HFFc6 (cell line): ENCODE results near the gene BCL2L13. TPM values are rescaled to one million over a fixed set of nuclear protein-coding genes. Genes with fewer than 3 reads are reported as not detected.

ENCODE experiments used
- DNase-seq: peaks from one replicate; pipeline ENCODE4 v3.0.0-alpha.2; 2018
- H3K27ac Mint-ChIP-seq: 2 replicates; pipeline ENCODE4 v1.8.0; 2020; ENCODE audit warnings: mild to moderate bottlenecking, mixed read lengths
- H3K27me3 Mint-ChIP-seq: 2 replicates; pipeline ENCODE4 v1.8.0; 2021; ENCODE audit warnings: mild to moderate bottlenecking, moderate library complexity, mixed read lengths; ENCODE audit not compliant: insufficient read depth
- H3K36me3 Mint-ChIP-seq: 2 replicates; pipeline ENCODE4 v1.8.0; 2021; ENCODE audit warnings: low read depth, mixed read lengths
- H3K4me1 Mint-ChIP-seq: 2 replicates; pipeline ENCODE4 v1.8.0; 2020; ENCODE audit warnings: low read depth, mixed read lengths
- H3K4me3 Mint-ChIP-seq: 2 replicates; pipeline ENCODE4 v1.8.0; 2020; ENCODE audit warnings: mild to moderate bottlenecking, moderate library complexity, mixed read lengths
- H3K9me3 Mint-ChIP-seq: 2 replicates; pipeline ENCODE4 v1.8.0; 2020; ENCODE audit warnings: mild to moderate bottlenecking, mixed read lengths
- total RNA-seq, 6 experiments: library from RNA; stranded (reverse); fragmentation: NEBNext Ultra II Directional; extraction: Animal tissue kit (Norgen Biotek cat#: 25700); gene quantifications; 2 replicates in 1 of 6; 3 replicates in 5 of 6; pipeline ENCODE4 v1.2.3, GENCODE V29; 2021
- TF ChIP-seq, protein P1 (sequence below): fragments of 200-600 bp; sonication (generic); IDR thresholded peaks from 2 replicates; pipeline ENCODE4 v1.5.0; 2021; ENCODE audit warnings: antibody characterized with exemption, mild to moderate bottlenecking

BCL2L13 gene
- total RNA-seq, 6 experiments from 2014 or later: 46.7 to 53.1 (median 49.7) TPM

GRCh38 chr22:17732251-17732854, 93.8 kb downstream of the BCL2L13 start:
- Mint-ChIP-seq H3K27me3 (no peaks in the 10 kb centered on the region; the same call in none of the 2 replicates), H3K36me3 (peaks cover 33% of the 10 kb centered on the region), H3K4me1 (peaks cover 42% of the 10 kb centered on the region), H3K27ac (peak overlapping the region; percentile 98), H3K9me3 (no peaks in the 10 kb centered on the region), H3K4me3 (no peak overlapping the region)
- DNase-seq: no peak
- TF ChIP-seq, protein P1, sequence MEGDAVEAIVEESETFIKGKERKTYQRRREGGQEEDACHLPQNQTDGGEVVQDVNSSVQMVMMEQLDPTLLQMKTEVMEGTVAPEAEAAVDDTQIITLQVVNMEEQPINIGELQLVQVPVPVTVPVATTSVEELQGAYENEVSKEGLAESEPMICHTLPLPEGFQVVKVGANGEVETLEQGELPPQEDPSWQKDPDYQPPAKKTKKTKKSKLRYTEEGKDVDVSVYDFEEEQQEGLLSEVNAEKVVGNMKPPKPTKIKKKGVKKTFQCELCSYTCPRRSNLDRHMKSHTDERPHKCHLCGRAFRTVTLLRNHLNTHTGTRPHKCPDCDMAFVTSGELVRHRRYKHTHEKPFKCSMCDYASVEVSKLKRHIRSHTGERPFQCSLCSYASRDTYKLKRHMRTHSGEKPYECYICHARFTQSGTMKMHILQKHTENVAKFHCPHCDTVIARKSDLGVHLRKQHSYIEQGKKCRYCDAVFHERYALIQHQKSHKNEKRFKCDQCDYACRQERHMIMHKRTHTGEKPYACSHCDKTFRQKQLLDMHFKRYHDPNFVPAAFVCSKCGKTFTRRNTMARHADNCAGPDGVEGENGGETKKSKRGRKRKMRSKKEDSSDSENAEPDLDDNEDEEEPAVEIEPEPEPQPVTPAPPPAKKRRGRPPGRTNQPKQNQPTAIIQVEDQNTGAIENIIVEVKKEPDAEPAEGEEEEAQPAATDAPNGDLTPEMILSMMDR: no peak

GRCh38 chr22:17733466-17733865, 94.9 kb downstream of the BCL2L13 start:
- Mint-ChIP-seq H3K27ac (peak overlapping the region; percentile 98), H3K4me1 (peaks cover 38% of the 10 kb centered on the region), H3K27me3 (no peaks in the 10 kb centered on the region; the same call in none of the 2 replicates), H3K36me3 (peaks cover 29% of the 10 kb centered on the region), H3K4me3 (peak overlapping the region; percentile 76), H3K9me3 (no peaks in the 10 kb centered on the region)
- TF ChIP-seq, protein P1: no peak
- DNase-seq: peak; percentile 60

DNA sequence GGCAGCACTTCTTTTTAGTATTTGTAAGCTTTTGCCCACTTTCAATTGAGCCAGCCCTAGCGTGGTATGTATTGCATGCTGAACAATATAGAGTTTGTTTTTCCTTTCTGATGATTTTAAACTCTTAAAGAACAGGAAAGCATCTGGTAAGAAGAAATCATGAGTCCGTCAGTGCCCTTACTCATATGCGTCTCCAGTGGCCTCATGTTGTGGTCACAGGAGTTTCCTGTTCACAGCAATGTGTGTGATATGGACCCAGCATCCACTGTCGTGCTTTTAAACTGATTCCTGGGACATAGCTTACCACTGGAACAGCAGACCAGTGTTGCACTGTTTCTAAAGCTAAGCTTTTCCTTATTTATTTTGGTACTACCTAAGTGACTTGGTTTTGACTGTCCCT, 95.6 kb downstream of the BCL2L13 start:
- no peak overlapping the region for H3K4me3 Mint-ChIP-seq
- H3K9me3 Mint-ChIP-seq: no peaks in the 10 kb centered on the region
- H3K27ac Mint-ChIP-seq: peak overlapping the region; percentile 98
- TF ChIP-seq, protein P1: no peak
- peaks cover 38% of the 10 kb centered on the region for H3K4me1 Mint-ChIP-seq
- DNase-seq: peak; percentile 57
- no peaks in the 10 kb centered on the region; the same call in none of the 2 replicates for H3K27me3 Mint-ChIP-seq
- H3K36me3 Mint-ChIP-seq: peaks cover 28% of the 10 kb centered on the region

DNA sequence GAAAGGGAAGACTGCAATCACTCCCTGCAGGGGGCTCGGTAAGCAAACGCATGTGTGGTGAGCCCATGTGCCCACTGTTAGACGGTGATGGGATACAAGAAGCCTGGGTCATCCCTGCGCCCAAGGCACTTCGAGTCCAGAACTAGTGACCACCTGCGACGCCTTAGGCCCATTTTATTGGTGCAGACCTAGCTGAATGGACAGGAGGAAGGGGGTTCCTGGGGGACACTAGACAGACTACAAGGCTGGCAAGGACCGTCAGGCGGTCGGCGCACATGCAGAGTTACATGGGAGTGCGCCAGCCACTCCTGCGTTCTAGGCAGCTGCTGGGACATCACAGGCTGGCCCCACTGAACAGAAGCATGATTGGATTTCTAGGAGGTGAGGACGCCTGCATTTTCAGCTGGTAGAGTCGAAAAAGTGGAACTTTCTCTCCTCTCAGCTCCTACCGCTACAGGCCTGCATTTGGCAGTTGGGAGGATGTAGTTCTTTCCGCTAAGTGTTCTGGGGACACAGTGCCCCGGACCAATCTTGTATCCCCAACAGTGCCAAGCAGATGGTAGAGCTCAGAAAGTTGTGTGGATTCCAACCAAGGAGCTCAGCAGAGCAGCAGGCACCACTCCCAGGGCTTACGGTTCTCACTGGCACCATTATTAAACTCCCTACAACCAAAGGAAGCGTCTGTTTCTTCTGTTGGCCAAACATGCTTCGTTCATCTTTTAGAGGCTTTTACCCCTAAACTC, 100.0 kb downstream of the BCL2L13 start:
- no peak for DNase-seq
- Mint-ChIP-seq H3K27me3 (no peaks in the 10 kb centered on the region), H3K36me3 (peaks cover 5% of the 10 kb centered on the region), H3K27ac (no peak overlapping the region), H3K4me1 (peaks cover 17% of the 10 kb centered on the region), H3K4me3 (no peak overlapping the region), H3K9me3 (no peaks in the 10 kb centered on the region)
- TF ChIP-seq, protein P1: no peak

DNA sequence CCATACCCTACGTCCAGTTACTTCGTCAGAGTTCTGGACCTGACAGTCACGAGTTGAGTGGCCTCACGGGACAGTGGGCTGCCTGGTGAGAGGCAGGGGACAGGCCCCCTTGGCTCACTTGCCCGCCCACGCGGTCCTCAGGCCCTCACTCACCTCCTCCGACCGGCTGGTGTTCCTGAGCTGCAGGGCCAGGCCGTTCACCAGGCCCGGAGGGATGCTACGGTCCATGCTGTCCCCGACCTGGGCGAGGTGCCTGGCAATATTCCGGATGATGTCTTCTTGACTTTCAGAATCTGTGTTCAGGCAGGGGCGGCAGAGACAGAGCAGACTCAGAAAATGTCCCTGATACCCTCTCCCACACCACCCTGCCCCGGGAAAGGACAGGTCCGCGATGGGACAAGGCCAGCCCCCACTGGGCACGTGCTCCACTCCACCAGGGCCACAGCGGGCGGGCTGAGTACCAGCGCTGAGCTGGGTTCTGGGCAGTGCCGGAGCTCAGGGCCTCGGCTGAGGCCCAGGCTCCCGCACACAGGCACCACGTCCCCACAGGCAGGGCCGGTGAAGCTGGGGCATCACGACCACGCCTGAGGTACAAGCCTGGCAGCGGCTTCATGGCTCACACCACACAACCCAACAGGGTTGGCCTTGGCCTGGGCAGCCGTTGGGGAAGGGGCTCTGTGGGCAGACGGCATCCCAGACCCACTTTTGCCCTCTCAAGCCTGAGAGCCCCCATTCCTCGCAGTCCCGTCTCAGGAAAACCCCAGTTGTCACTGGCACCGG, 100.8 kb downstream of the BCL2L13 start:
- Mint-ChIP-seq H3K27me3 (no peaks in the 10 kb centered on the region), H3K4me1 (peaks cover 9% of the 10 kb centered on the region), H3K36me3 (no peaks in the 10 kb centered on the region), H3K9me3 (no peaks in the 10 kb centered on the region), H3K27ac (no peak overlapping the region), H3K4me3 (no peak overlapping the region)
- TF ChIP-seq, protein P1: no peak
- no peak for DNase-seq
